ENCODE results near the gene ARHGAP8. TPM values are rescaled to one million over a fixed set of nuclear protein-coding genes. Genes with fewer than 3 reads are reported as not detected.

The ARHGAP8 gene
- total RNA-seq, 2 experiments from 2014 or later, result not detected

DNA sequence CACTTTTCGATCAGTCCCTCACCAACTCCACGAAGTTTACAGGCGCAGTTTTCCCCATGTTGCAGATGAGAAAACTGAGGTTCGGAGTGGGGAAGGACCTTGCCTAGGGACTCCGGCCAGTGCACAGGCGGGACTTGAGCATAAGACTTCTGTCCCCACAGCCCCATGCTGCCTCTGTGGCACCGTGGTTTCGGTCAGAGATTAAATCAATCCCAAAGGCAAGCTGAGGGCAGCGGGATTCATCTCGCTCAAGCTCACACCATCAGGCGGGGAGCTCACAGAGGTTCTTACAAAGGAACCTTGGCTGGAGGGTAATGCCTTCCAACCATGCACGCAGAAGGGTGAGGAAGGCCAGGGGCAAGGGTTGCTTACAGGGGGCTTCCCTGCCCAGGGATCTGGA lies 141.9 kb downstream of the ARHGAP8 start:
- CTCF ChIA-PET (ENCODE audit: unreplicated experiment), result no interaction called here
- intact Hi-C loops (cut with micrococcal nuclease; ENCODE audit: unreplicated experiment), result no loop called here
- Histone ChIP-seq H3K36me3 (ENCODE audit: insufficient read depth, low read length) (no peaks in the 10 kb centered on the region), H4K20me1 (ENCODE audit: insufficient read depth, low read length) (no peaks in the 10 kb centered on the region), H3K79me2 (ENCODE audit: insufficient read depth, low read depth, low read length) (no peaks in the 10 kb centered on the region), H3K9me2 (ENCODE audit: insufficient read depth, low read length) (no peaks in the 10 kb centered on the region), H3K4me1 (ENCODE audit: insufficient read depth, low read length, poor library complexity, severe bottlenecking) (no peaks in the 10 kb centered on the region), H3K4me2 (ENCODE audit: low read length) (no peak overlapping the region), H3K4me3 (ENCODE audit: low read depth, low read length, poor library complexity, severe bottlenecking) (no peak overlapping the region), H3K9me3 (ENCODE audit: low read length) (no peaks in the 10 kb centered on the region), H3K27ac (ENCODE audit: low read depth, low read length, poor library complexity, severe bottlenecking) (no peak overlapping the region), H2AFZ (ENCODE audit: low read length) (no peak overlapping the region)
- TF ChIP-seq EZH2phosphoT487 (IDR thresholded peaks at IDR 0.05; ENCODE audit: borderline replicate concordance, low read depth, low read length), result no peak
- POLR2A ChIA-PET, result no interaction called here
- BruUV-seq (replicated peaks), result no TSS peak
- DNase-seq (ENCODE audit: low spot score), result no peak

DNA sequence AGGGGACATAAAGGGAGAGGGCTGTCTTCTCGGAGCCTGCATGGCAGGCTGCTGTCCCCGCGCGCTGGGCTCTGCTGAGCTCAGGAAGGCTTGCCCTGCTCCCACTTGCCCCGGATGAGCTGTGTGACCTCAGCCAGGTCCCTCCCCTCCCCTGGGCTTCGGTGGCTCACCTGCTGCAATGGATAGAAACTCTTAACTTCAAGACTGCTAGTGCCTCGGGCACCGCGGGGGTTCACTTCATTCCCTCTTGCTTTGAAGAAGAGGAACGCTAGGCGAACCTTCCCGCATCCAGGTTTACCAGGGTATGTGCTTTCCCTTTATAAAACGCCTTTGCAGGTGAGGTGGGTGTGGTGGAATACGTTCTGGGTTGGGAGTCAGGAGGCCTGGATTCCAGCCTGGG lies 142.4 kb downstream of the ARHGAP8 start:
- intact Hi-C loops (cut with micrococcal nuclease; ENCODE audit: unreplicated experiment), result no loop called here
- CTCF ChIA-PET (ENCODE audit: unreplicated experiment), result no interaction called here
- TF ChIP-seq, protein P1, sequence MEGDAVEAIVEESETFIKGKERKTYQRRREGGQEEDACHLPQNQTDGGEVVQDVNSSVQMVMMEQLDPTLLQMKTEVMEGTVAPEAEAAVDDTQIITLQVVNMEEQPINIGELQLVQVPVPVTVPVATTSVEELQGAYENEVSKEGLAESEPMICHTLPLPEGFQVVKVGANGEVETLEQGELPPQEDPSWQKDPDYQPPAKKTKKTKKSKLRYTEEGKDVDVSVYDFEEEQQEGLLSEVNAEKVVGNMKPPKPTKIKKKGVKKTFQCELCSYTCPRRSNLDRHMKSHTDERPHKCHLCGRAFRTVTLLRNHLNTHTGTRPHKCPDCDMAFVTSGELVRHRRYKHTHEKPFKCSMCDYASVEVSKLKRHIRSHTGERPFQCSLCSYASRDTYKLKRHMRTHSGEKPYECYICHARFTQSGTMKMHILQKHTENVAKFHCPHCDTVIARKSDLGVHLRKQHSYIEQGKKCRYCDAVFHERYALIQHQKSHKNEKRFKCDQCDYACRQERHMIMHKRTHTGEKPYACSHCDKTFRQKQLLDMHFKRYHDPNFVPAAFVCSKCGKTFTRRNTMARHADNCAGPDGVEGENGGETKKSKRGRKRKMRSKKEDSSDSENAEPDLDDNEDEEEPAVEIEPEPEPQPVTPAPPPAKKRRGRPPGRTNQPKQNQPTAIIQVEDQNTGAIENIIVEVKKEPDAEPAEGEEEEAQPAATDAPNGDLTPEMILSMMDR (conservative IDR thresholded peaks at IDR 0.05; ENCODE audit: low read length), result no peak
- no peak for TF ChIP-seq EZH2phosphoT487 (IDR thresholded peaks at IDR 0.05; ENCODE audit: borderline replicate concordance, low read depth, low read length)
- no peak overlapping the region for H3K4me3 ChIP-seq (ENCODE audit: low read depth, low read length, poor library complexity, severe bottlenecking)
- POLR2A ChIA-PET, result no interaction called here
- H3K4me2 ChIP-seq (ENCODE audit: low read length), result no peak overlapping the region
- H3K4me1 ChIP-seq (ENCODE audit: insufficient read depth, low read length, poor library complexity, severe bottlenecking), result no peaks in the 10 kb centered on the region
- H2AFZ ChIP-seq (ENCODE audit: low read length), result no peak overlapping the region
- no peak for DNase-seq (ENCODE audit: low spot score)
- no peaks in the 10 kb centered on the region for H3K9me2 ChIP-seq (ENCODE audit: insufficient read depth, low read length)
- no peaks in the 10 kb centered on the region for H4K20me1 ChIP-seq (ENCODE audit: insufficient read depth, low read length)
- H3K79me2 ChIP-seq (ENCODE audit: insufficient read depth, low read depth, low read length), result no peaks in the 10 kb centered on the region
- no TSS peak for BruUV-seq (replicated peaks)
- no peaks in the 10 kb centered on the region for H3K36me3 ChIP-seq (ENCODE audit: insufficient read depth, low read length)
- no peaks in the 10 kb centered on the region for H3K9me3 ChIP-seq (ENCODE audit: low read length)
- no peak overlapping the region for H3K27ac ChIP-seq (ENCODE audit: low read depth, low read length, poor library complexity, severe bottlenecking)

DNA sequence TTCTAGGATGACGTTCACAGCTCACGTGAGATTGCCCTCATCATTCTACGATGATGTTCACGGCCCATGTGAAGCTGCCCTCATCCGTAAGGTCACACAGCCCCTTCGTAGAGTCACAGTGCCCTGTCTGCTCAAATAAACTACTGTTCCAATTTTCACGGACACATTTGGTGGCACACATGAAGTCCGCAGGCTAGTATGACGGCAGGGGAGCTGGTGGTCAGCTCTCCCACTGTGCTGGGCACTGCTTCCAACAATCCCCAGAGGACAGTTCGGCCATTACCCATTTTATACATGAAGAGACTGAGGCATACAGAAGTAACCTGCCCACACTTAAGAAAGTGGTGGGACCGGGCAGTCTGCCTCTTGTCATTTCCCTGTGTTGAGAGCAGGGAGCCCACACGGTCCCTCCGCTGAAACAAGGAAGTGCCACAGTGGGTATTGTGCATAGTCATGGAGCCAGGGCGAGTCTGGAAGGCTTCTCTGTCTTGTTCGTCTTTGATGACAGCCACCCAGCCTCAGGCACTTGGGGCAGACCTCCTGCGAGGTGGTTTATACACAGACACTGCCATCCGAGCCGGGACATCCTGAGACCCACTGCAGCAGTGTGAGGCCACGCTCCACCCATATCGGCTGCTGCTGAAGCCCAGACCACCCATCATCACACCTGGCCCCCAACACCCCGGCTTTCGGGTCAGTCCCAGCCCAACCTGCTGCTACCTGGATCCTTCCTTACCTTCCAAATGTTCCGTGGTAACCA lies 143.1 kb downstream of the ARHGAP8 start:
- BruUV-seq (replicated peaks), result no TSS peak
- intact Hi-C loops (cut with micrococcal nuclease; ENCODE audit: unreplicated experiment), result no loop called here
- POLR2A ChIA-PET, result no interaction called here
- DNase-seq (ENCODE audit: low spot score), result no peak
- no peak overlapping the region for H3K27ac ChIP-seq (ENCODE audit: low read depth, low read length, poor library complexity, severe bottlenecking)
- no peaks in the 10 kb centered on the region for H3K4me1 ChIP-seq (ENCODE audit: insufficient read depth, low read length, poor library complexity, severe bottlenecking)
- H3K36me3 ChIP-seq (ENCODE audit: insufficient read depth, low read length), result no peaks in the 10 kb centered on the region
- H3K9me2 ChIP-seq (ENCODE audit: insufficient read depth, low read length), result no peaks in the 10 kb centered on the region
- H3K79me2 ChIP-seq (ENCODE audit: insufficient read depth, low read depth, low read length), result no peaks in the 10 kb centered on the region
- no peak overlapping the region for H3K4me2 ChIP-seq (ENCODE audit: low read length)
- no peak overlapping the region for H3K4me3 ChIP-seq (ENCODE audit: low read depth, low read length, poor library complexity, severe bottlenecking)
- no peaks in the 10 kb centered on the region for H3K9me3 ChIP-seq (ENCODE audit: low read length)
- TF ChIP-seq, protein P1 (conservative IDR thresholded peaks at IDR 0.05; ENCODE audit: low read length), result no peak
- TF ChIP-seq EZH2phosphoT487 (IDR thresholded peaks at IDR 0.05; ENCODE audit: borderline replicate concordance, low read depth, low read length), result no peak
- CTCF ChIA-PET (ENCODE audit: unreplicated experiment), result no interaction called here
- no peaks in the 10 kb centered on the region for H4K20me1 ChIP-seq (ENCODE audit: insufficient read depth, low read length)
- no peak overlapping the region for H2AFZ ChIP-seq (ENCODE audit: low read length)
